HEK293T (cell line): ENCODE data around the gene FAM222B.
A peak's percentile ranks its signal among the peaks of the same experiment; 100 is the strongest.

ENCODE experiments used
- CTCF ChIA-PET: fragments of 350-600 bp; formaldehyde crosslinking; extraction: SDS; loops from one replicate; lab custom pipeline; 2021; ENCODE audit warnings: antibody characterized with exemption, inconsistent platforms; lab: Yijun Ruan, JAX
- POLR2A ChIA-PET: fragments of 350-600 bp; formaldehyde crosslinking; extraction: SDS; loops from one replicate; lab custom pipeline; 2020; ENCODE audit warnings: antibody characterized with exemption, inconsistent platforms; lab: Yijun Ruan, JAX
- DNase-seq: peaks from one replicate; pipeline ENCODE4 v3.0.0; 2012; ENCODE audit warnings: mixed read lengths; ENCODE audit errors: extremely low spot score
- ARNT ChIP-seq: fragments of 450-650 bp; IDR thresholded peaks from 2 replicates; pipeline ENCODE4 v1.6.1; 2017; ENCODE audit warnings: mild to moderate bottlenecking
- BHLHE40 ChIP-seq: fragments of 450-650 bp; IDR thresholded peaks from 2 replicates; pipeline ENCODE4 v1.6.1; 2016; ENCODE audit warnings: mild to moderate bottlenecking, moderate library complexity, borderline replicate concordance
- CTBP1 ChIP-seq: fragments of 450-650 bp; IDR thresholded peaks from 2 replicates; pipeline ENCODE4 v1.6.1; 2016; ENCODE audit warnings: borderline replicate concordance
- ELF4 ChIP-seq: fragments of 450-650 bp; IDR thresholded peaks from 2 replicates; pipeline ENCODE4 v1.6.1; 2017; ENCODE audit warnings: antibody characterized with exemption
- FOXA1 ChIP-seq: fragments of 450-650 bp; IDR thresholded peaks from 2 replicates; pipeline ENCODE4 v1.6.1; 2016; ENCODE audit warnings: mild to moderate bottlenecking
- FOXK2 ChIP-seq: fragments of 450-650 bp; IDR thresholded peaks from 2 replicates; pipeline ENCODE4 v1.6.1; 2016; ENCODE audit warnings: mild to moderate bottlenecking
- FOXM1 ChIP-seq: fragments of 450-650 bp; IDR thresholded peaks from 2 replicates; pipeline ENCODE4 v1.6.1; 2017; ENCODE audit warnings: mild to moderate bottlenecking, borderline replicate concordance
- HDGF ChIP-seq: fragments of 450-650 bp; IDR thresholded peaks from 2 replicates; pipeline ENCODE4 v1.6.1; 2017; ENCODE audit warnings: antibody characterized with exemption, borderline replicate concordance
- L3MBTL2 ChIP-seq: fragments of 450-650 bp; conservative IDR thresholded peaks from 2 replicates; pipeline ENCODE4 v1.6.1; 2016; ENCODE audit warnings: mild to moderate bottlenecking
- LEF1 ChIP-seq: fragments of 450-650 bp; IDR thresholded peaks from 2 replicates; pipeline ENCODE4 v1.6.1; 2017; ENCODE audit warnings: mild to moderate bottlenecking, borderline replicate concordance
- NFRKB ChIP-seq: fragments of 450-650 bp; IDR thresholded peaks from 2 replicates; pipeline ENCODE4 v1.6.1; 2016; ENCODE audit warnings: mild to moderate bottlenecking, moderate library complexity
- SP1 ChIP-seq: fragments of 450-650 bp; IDR thresholded peaks from 2 replicates; pipeline ENCODE4 v1.6.1; 2017
- SUZ12 ChIP-seq: fragments of 450-650 bp; IDR thresholded peaks from 2 replicates; pipeline ENCODE4 v1.6.1; 2016; ENCODE audit warnings: mild to moderate bottlenecking
- TARDBP ChIP-seq: fragments of 450-650 bp; IDR thresholded peaks from 2 replicates; pipeline ENCODE4 v1.6.1; 2016
- ZNF384 ChIP-seq: fragments of 450-650 bp; IDR thresholded peaks from 2 replicates; pipeline ENCODE4 v1.6.1; 2016
- TF ChIP-seq, protein P1 (sequence below): fragments of 450-650 bp; IDR thresholded peaks from 2 replicates; pipeline ENCODE4 v1.6.1; 2016

FAM222B gene

DNA sequence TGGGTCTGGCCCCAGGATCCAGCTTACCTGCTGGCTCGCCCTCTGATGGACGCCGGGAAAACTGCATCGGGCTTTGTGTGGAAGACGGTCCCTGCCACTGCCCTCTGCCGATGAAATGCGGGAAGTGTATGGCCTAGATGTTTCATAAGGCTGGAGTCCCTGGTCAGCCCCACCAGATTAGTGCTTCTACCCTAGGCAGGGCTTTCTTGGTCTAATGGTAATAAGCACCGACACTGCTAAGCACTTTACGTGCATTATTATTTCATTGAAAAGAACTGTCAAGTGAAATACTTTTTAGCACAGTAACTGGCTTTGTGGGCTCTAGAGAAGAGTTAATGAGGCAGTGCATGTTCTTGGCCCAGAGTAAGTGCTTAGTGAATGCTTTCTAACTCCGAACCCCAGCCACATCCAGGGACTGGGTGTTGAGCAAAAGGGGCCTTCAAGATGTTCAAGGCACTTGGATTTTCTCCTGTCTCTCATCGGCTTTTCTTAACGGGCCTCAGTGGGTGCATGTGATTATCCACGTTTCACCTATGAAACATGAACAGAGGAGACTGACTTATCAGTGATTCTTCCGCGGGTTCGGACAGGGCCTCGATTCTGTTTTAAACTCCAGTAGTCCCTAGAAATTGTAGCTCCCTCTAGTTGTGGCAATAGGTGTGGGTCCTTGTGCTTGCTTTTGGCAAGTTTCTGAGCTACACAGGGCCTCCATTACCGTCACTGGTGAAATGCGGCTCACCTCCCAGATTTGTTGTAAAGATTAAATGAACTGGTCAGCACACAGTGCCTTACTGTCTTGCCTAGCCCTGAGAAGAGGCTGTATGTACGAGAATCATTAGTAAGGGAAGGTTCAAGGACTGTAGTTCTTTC lies 92.2 kb downstream of the FAM222B start:
- DNase-seq, result peak; percentile 70
- no peak for TF ChIP-seq TARDBP
- TF ChIP-seq HDGF, result 0 out of 2 replicates have a peak, but pooled peaks have one; percentile 60
- POLR2A ChIA-PET, result interaction anchor here (0.7 to 17.2 kb wide), 9 partner anchors 9 to 199 kb away, joined by 3 to 409 read pairs (median 4); partner anchors contain the start of genes ERAL1, NEK8, PROCA1 and RPL23A
- CTCF ChIA-PET, result interaction anchor here (0.6 to 9.3 kb wide), 12 partner anchors 11 to 248 kb away, joined by 3 to 185 read pairs (median 5); partner anchors contain the start of genes BLTP2, FLOT2, NEK8 and TLCD1

DNA sequence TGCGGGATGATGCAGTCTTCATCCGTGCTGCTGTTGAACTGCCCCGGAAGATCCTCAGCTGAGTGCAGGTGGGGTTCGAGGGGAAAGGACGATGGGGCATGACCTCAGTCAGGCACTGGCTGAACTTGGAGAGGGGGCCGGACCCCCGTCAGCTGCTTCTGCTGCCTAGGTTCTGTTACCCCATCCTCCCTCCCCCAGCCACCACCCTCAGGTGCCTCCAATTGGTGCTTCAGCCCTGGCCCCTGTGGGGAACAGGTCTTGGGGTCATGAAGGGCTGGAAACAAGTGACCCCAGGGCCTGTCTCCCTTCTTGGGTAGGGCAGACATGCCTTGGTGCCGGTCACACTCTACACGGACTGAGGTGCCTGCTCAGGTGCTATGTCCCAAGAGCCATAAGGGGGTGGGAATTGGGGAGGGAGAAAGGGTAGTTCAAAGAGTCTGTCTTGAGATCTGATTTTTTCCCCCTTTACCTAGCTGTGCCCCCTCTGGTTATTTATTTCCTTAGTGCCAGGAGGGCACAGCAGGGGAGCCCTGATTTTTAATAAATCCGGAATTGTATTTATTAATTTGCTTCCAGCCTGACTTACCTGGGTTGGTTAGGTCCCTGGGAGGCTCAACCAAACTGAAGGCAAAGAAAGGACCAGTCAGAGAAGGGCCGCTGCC lies 92.9 kb downstream of the FAM222B start:
- DNase-seq, result no peak
- CTCF ChIA-PET, result interaction anchor here (0.6 to 9.3 kb wide), 12 partner anchors 12 to 197 kb away, joined by 3 to 185 read pairs (median 4); partner anchors contain the start of genes BLTP2, FLOT2, NEK8 and TLCD1
- no peak for TF ChIP-seq CTBP1
- TF ChIP-seq SP1, result no peak
- no peak for TF ChIP-seq FOXK2
- no peak for TF ChIP-seq BHLHE40
- TF ChIP-seq SUZ12, result no peak
- TF ChIP-seq LEF1, result no peak
- TF ChIP-seq FOXM1, result no peak
- TF ChIP-seq ELF4, result no peak
- TF ChIP-seq L3MBTL2, result no peak
- no peak for TF ChIP-seq TARDBP
- no peak for TF ChIP-seq HDGF
- TF ChIP-seq ZNF384, result no peak
- TF ChIP-seq, protein P1, sequence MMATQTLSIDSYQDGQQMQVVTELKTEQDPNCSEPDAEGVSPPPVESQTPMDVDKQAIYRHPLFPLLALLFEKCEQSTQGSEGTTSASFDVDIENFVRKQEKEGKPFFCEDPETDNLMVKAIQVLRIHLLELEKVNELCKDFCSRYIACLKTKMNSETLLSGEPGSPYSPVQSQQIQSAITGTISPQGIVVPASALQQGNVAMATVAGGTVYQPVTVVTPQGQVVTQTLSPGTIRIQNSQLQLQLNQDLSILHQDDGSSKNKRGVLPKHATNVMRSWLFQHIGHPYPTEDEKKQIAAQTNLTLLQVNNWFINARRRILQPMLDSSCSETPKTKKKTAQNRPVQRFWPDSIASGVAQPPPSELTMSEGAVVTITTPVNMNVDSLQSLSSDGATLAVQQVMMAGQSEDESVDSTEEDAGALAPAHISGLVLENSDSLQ, result no peak
- TF ChIP-seq FOXA1, result no peak
- POLR2A ChIA-PET, result interaction anchor here (0.6 to 17.2 kb wide), 10 partner anchors 9 to 187 kb away, joined by 3 to 409 read pairs (median 4); partner anchors contain the start of genes ERAL1, FAM222B, NEK8 and PROCA1

DNA sequence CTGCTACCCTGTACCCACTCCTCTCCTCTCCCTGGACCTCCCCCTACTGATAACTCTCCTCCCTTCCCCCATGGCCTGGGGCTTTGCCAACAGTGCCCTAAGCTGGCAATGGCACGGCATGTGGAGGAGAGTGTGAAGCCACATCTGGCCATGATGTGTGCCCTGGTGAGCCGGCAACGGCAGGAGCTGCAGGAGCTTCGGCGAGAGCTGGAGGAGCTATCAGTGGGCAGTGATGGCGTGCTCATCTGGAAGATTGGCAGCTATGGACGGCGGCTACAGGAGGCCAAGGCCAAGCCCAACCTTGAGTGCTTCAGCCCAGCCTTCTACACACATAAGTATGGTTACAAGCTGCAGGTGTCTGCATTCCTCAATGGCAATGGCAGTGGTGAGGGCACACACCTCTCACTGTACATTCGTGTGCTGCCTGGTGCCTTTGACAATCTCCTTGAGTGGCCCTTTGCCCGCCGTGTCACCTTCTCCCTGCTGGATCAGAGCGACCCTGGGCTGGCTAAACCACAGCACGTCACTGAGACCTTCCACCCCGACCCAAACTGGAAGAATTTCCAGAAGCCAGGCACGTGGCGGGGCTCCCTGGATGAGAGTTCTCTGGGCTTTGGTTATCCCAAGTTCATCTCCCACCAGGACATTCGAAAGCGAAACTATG lies 93.6 kb downstream of the FAM222B start:
- POLR2A ChIA-PET, result interaction anchor here (0.6 to 17.2 kb wide), 7 partner anchors 18 to 187 kb away, joined by 3 to 409 read pairs (median 4); partner anchors contain the start of genes BLTP2, FAM222B, NEK8 and RPL23A

DNA sequence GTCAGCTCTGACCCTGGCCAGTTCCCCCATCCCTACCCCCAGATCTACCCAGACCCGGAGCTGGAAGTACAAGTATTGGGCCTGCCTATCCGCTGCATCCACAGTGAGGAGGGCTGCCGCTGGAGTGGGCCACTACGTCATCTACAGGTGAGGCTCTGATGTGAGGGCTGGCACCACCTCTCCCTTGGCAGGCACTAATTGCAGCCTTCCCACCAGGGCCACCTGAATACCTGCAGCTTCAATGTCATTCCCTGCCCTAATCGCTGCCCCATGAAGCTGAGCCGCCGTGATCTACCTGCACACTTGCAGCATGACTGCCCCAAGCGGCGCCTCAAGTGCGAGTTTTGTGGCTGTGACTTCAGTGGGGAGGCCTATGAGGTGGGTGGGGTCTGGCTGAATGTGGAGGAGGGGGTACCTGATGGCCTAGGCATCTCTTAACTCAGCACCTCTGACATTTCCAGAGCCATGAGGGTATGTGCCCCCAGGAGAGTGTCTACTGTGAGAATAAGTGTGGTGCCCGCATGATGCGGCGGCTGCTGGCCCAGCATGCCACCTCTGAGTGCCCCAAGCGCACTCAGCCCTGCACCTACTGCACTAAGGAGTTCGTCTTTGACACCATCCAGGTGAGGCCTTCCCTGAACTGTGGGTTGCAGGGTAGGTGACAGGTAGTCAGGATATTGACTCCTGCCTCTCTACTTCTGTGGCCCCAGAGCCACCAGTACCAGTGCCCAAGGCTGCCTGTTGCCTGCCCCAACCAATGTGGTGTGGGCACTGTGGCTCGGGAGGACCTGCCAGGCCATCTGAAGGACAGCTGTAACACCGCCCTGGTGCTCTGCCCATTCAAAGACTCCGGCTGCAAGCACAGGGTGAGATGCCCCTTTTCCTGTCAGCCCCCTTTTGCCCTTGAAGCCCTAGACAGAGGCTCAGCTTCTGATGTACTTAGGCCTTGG lies 94.5 kb downstream of the FAM222B start:
- no peak for DNase-seq
- CTCF ChIA-PET, result interaction anchor here (1.6 to 9.3 kb wide), 2 partner anchors 16 to 22 kb away, joined by 6 to 185 read pairs; partner anchors contain the start of genes NEK8 and TLCD1
- TF ChIP-seq BHLHE40 (no peak), ZNF384 (no peak), TARDBP (no peak), ARNT (no peak), HDGF (no peak), L3MBTL2 (no peak)
- POLR2A ChIA-PET, result interaction anchor here (0.7 to 17.2 kb wide), 6 partner anchors 18 to 103 kb away, joined by 3 to 409 read pairs (median 8); partner anchors contain the start of genes BLTP2, FAM222B, NEK8 and RPL23A

More for the DNA sequence above, 93.6 kb downstream of the FAM222B start:
- CTCF ChIA-PET, result interaction anchor here (0.6 to 9.3 kb wide), 3 partner anchors 13 to 196 kb away, joined by 3 to 185 read pairs (median 5); partner anchors contain the start of genes NEK8, TLCD1 and UNC119
- TF ChIP-seq L3MBTL2 (no peak), FOXK2 (no peak), FOXM1 (no peak), HDGF (no peak), ELF4 (no peak), FOXA1 (no peak), ARNT (no peak), SP1 (no peak), TARDBP (no peak), NFRKB (no peak), BHLHE40 (no peak), LEF1 (no peak), ZNF384 (no peak), CTBP1 (no peak), SUZ12 (no peak)
- TF ChIP-seq, protein P1, result no peak
- DNase-seq, result no peak
